Measurements from ENCODE around the gene SLC18A3.

DNA sequence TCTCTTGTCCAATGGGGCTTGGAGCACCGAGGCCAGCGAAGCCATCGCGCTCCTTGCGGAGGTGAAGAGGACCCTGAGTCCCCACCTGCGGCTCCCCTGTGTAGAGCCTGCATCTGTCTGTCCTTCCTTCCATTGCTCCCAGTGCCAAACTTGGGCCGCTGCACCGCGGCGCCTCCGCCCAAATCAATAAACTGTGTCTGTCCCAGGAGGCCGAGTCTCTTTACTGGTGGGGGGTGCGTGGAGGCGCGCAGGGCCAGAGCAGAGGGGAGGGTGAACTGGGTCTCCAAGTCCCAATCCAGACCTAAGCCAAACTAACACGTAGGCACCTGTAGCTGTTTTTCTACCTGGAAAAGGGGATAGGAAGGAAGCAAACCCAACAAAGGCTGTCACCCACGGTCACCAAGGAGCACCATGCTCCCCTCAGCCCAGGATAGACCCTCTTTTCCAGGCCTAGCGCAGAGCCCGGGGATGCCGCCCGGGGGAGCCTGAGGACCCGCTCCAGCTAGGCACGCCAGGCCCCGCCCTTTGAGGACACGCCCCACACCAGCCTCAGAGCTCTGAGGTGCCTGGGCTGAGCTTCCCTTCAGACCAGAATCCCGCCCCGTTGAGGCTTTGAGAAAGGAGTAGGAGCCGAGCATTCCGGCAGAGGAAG is 2.5 kb downstream of the SLC18A3 start:
- no peak for TF ChIP-seq POLR2AphosphoS5 (IDR thresholded peaks at IDR 0.05)
- TF ChIP-seq, protein P1, sequence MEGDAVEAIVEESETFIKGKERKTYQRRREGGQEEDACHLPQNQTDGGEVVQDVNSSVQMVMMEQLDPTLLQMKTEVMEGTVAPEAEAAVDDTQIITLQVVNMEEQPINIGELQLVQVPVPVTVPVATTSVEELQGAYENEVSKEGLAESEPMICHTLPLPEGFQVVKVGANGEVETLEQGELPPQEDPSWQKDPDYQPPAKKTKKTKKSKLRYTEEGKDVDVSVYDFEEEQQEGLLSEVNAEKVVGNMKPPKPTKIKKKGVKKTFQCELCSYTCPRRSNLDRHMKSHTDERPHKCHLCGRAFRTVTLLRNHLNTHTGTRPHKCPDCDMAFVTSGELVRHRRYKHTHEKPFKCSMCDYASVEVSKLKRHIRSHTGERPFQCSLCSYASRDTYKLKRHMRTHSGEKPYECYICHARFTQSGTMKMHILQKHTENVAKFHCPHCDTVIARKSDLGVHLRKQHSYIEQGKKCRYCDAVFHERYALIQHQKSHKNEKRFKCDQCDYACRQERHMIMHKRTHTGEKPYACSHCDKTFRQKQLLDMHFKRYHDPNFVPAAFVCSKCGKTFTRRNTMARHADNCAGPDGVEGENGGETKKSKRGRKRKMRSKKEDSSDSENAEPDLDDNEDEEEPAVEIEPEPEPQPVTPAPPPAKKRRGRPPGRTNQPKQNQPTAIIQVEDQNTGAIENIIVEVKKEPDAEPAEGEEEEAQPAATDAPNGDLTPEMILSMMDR (IDR thresholded peaks at IDR 0.05), result no peak
